Tibial nerve (tissue), 4 donors: Measurements from ENCODE around the gene DAB1. TPM values are rescaled to one million over a fixed set of nuclear protein-coding genes. Genes with fewer than 3 reads are reported as not detected.

Experiments
- DNase-seq, 2 donors: peaks; one replicate each; pipeline ENCODE4 v3.0.0-alpha.2; 2019; ENCODE audit warnings: low spot score in 2 of 2
- H3K27ac ChIP-seq, 4 donors: fragments of 200-600 bp; sonication (generic) in 3 of 4; one replicate each; pipeline ENCODE4 v1.5.1; 2017 to 2019; ENCODE audit warnings: mild to moderate bottlenecking in 1 of 4
- H3K27me3 ChIP-seq, 2 donors: fragments of 200-600 bp; sonication (generic) in 1 of 2; one replicate each; pipeline versions ENCODE4 v1.5.1 to v1.6.0; 2017 to 2019
- H3K36me3 ChIP-seq, 3 donors: fragments of 200-600 bp; sonication (generic); one replicate each; pipeline ENCODE4 v1.5.1; 2018 to 2019
- H3K4me1 ChIP-seq, 4 donors: fragments of 200-600 bp; sonication (generic) in 3 of 4; one replicate each; pipeline ENCODE4 v1.5.1; 2017 to 2019
- H3K4me3 ChIP-seq, 4 donors: fragments of 200-600 bp; sonication (generic) in 3 of 4; one replicate each; pipeline ENCODE4 v1.5.1; 2017 to 2019; ENCODE audit warnings: mild to moderate bottlenecking in 1 of 4, moderate library complexity in 1 of 4
- H3K9me3 ChIP-seq, 4 donors: fragments of 200-600 bp; sonication (generic) in 3 of 4; one replicate each; pipeline ENCODE4 v1.5.1; 2017 to 2019
- EP300 ChIP-seq, 2 donors: sonication (generic); formaldehyde crosslinking; IDR thresholded peaks; one replicate each; pipeline ENCODE4 v1.6.1; 2017; ENCODE audit warnings: antibody characterized with exemption in 2 of 2, mild to moderate bottlenecking in 1 of 2
- POLR2A ChIP-seq, 2 donors: fragments of 450-650 bp; IDR thresholded peaks; one replicate each; pipeline ENCODE4 v1.6.1; 2017; ENCODE audit warnings: antibody characterized with exemption in 2 of 2, mild to moderate bottlenecking in 2 of 2, moderate library complexity in 2 of 2
- WGBS, 2 donors: methylation state at CpG; one replicate each; pipeline ENCODE4 v1.1.5; 2018; 5-methylcytosine and 5-hydroxymethylcytosine counted together
- total RNA-seq, 4 donors: library from RNA; depleted of rRNA; stranded (reverse); fragments of >200 nt; gene quantifications; one replicate each; pipeline ENCODE4 v1.1.0, GENCODE V29; 2016
- TF ChIP-seq, protein P1 (sequence below), 5 experiments: fragments of 200-600 bp in 3 of 5; fragments of 450-650 bp in 2 of 5; sonication (generic) in 3 of 5; IDR thresholded peaks; one replicate each; pipeline ENCODE4 v1.5.1; 2016 to 2019; ENCODE audit warnings: antibody characterized with exemption in 5 of 5, mild to moderate bottlenecking in 3 of 5, moderate library complexity in 2 of 5

Gene DAB1
- total RNA-seq, 4 donors from 2014 or later, result 4.0 to 8.3 (median 4.4) TPM

DNA sequence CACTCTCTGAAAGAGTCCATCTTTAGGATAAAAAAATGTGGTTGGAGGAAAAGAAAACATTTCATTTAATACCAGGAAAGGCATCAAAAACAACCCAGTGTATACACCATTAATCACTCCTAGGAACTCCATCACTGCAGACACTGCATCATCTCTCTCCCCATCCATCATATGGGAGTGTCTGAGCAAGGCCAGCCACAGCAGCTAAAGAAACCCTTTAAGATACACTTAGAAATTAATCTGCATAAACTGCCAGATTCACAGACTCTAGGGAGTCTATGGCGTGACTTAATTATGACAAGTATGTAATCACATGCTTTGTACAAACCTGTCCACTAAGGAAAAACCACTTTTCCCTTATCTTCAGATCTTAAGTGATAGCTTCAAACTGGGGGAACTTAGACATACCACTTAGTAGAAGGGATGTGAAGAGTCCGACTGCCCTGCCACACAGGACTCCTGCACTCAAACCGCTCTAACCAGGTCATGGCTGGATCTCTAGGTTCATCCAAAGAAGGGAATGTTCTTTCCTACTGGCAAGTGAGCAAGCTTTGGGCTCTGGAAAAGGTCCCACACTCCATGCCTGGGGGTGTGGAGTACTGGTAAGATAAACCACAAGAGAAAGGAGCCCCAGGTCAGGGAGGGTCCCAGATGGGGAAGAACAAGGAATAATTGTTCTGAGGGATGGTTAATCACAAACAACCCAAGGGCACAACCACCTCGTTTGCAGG, 397.1 kb downstream of the DAB1 start:
- no peak for DNase-seq
- Histone ChIP-seq H3K4me1 (no peaks in the 10 kb centered on the region), H3K36me3 (peaks cover 0 to 6% (median 0%) of the 10 kb centered on the region in 3 donors), H3K27me3 (no peaks in the 10 kb centered on the region), H3K4me3 (no peak overlapping the region), H3K27ac (no peak overlapping the region), H3K9me3 (peaks cover 0 to 5% (median 0%) of the 10 kb centered on the region in 4 donors)
- WGBS, 2 donors, result 69 to 72% methylated on average over 4 of the region's 4 CpGs
- TF ChIP-seq, protein P1, sequence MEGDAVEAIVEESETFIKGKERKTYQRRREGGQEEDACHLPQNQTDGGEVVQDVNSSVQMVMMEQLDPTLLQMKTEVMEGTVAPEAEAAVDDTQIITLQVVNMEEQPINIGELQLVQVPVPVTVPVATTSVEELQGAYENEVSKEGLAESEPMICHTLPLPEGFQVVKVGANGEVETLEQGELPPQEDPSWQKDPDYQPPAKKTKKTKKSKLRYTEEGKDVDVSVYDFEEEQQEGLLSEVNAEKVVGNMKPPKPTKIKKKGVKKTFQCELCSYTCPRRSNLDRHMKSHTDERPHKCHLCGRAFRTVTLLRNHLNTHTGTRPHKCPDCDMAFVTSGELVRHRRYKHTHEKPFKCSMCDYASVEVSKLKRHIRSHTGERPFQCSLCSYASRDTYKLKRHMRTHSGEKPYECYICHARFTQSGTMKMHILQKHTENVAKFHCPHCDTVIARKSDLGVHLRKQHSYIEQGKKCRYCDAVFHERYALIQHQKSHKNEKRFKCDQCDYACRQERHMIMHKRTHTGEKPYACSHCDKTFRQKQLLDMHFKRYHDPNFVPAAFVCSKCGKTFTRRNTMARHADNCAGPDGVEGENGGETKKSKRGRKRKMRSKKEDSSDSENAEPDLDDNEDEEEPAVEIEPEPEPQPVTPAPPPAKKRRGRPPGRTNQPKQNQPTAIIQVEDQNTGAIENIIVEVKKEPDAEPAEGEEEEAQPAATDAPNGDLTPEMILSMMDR (IDR thresholded peaks at IDR 0.05), result no peak
- TF ChIP-seq POLR2A (IDR thresholded peaks at IDR 0.05) (no peak), EP300 (IDR thresholded peaks at IDR 0.05) (no peak)

DNA sequence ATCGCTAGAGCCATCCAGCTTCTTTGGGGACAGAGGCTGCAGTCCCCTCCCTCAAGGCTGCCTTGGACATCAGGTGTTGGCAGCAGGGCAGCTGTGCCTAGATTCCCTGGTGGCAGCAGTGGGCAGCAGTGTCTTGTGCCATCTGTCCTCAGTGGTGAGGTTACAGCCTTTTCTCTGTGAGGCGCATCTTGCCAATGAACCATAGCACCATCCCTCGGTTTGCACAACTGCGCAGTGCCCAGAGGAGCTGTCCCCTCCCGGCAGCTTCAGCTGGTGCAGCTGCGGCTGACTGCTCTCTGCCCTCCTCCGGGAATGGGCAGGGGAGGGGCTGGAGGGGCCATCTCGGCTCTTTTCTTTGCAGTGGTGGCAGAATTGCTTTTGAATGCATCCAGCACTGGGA, 399.0 kb downstream of the DAB1 start:
- no peak overlapping the region for H3K27ac ChIP-seq
- 41 to 49% methylated on average over 8 of the region's 8 CpGs for WGBS, 2 donors
- H3K27me3 ChIP-seq, result no peaks in the 10 kb centered on the region
- peaks cover 0 to 5% (median 0%) of the 10 kb centered on the region in 4 donors for H3K9me3 ChIP-seq
- H3K4me1 ChIP-seq, result no peaks in the 10 kb centered on the region
- no peak overlapping the region for H3K4me3 ChIP-seq
- peaks cover 0 to 6% (median 0%) of the 10 kb centered on the region in 3 donors for H3K36me3 ChIP-seq
- DNase-seq, result no peak
- TF ChIP-seq, protein P1 (IDR thresholded peaks at IDR 0.05), result no peak
- no peak for TF ChIP-seq EP300 (IDR thresholded peaks at IDR 0.05)
- TF ChIP-seq POLR2A (IDR thresholded peaks at IDR 0.05), result no peak

DNA sequence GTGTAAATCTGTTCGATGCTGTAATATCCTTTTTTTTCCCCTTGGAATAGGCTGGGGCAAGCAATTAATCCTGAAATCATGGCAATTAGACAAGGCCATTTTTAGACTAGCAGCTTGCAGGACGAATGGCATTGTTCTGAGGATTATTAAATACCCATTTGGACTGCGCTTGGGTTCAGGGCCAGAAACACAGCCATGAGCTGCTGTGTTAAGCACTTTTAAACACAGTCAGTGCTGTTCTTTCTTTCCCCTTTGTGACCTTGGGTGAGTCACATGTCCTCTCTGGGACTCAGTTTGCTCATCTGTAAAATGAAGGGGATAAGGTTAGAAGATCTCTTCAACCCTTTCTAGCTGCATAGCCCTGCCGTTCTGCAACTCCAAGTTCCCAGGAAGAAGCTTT, 399.4 kb downstream of the DAB1 start:
- DNase-seq, result no peak
- TF ChIP-seq POLR2A (IDR thresholded peaks at IDR 0.05) (no peak), EP300 (IDR thresholded peaks at IDR 0.05) (no peak)
- TF ChIP-seq, protein P1 (IDR thresholded peaks at IDR 0.05), result no peak
- 60 to 65% methylated on average over 4 of the region's 4 CpGs for WGBS, 2 donors
- Histone ChIP-seq H3K9me3 (peaks cover 0 to 5% (median 0%) of the 10 kb centered on the region in 4 donors), H3K4me1 (no peaks in the 10 kb centered on the region), H3K27me3 (no peaks in the 10 kb centered on the region), H3K4me3 (no peak overlapping the region), H3K36me3 (peaks cover 0 to 4% (median 0%) of the 10 kb centered on the region in 3 donors), H3K27ac (no peak overlapping the region)

DNA sequence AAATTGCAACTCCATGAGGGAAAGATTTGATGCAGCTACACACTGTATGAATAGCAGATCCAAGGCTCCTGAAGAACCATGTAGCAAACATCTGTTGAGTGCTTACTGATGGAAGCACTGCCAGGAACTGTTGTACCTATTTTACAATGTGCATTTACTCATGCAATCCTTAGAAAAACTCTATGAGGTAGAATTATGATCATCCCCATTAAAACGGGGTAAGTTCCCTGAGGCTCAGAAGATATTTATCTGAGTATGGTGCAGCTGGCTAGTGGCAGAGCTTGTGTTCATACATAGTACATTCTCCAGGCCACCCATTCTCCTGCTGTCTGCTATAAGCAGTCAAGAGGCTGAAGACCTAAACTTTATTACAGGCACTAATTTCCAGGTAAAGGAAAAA, 403.6 kb downstream of the DAB1 start:
- Histone ChIP-seq H3K36me3 (no peaks in the 10 kb centered on the region), H3K4me1 (no peaks in the 10 kb centered on the region), H3K9me3 (no peaks in the 10 kb centered on the region), H3K27ac (no peak overlapping the region), H3K4me3 (no peak overlapping the region), H3K27me3 (no peaks in the 10 kb centered on the region)
- WGBS, 2 donors, result 64 to 69% methylated on average over 1 of the region's 1 CpG
- no peak for DNase-seq
- no peak for TF ChIP-seq POLR2A (IDR thresholded peaks at IDR 0.05)
- no peak for TF ChIP-seq EP300 (IDR thresholded peaks at IDR 0.05)
- TF ChIP-seq, protein P1 (IDR thresholded peaks at IDR 0.05), result no peak

DNA sequence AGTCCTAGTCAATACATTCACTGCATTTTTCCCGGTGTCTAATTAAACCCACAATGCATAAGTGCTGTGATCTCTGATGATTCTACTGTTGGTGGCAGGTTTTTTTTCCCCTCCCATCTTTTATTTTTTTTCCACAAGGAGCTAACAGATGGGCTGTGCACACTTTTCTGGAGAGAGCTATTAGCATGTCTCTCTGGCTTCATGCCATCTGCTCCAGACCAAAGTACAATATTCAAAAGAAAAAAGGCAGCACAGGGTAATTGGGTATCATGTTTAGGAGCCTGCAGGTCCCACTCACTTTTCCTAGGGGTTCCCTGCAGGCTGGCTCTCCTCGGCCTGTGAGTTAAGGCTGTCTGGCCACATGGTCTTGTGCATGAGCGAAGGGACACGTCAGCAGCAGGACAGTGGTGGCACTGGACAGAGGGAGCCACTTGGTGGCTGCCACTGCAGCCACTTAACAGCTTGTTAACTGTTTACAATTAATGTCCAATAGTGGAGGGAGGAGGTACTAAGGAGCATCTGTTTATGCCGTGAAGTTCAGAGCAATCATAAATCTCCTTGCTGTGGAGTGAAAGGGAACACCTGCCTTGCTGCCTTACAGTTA, 404.5 kb downstream of the DAB1 start:
- H3K4me3 ChIP-seq, result no peak overlapping the region
- no peaks in the 10 kb centered on the region for H3K9me3 ChIP-seq
- peaks cover 0 to 6% (median 0%) of the 10 kb centered on the region in 3 donors for H3K36me3 ChIP-seq
- H3K27ac ChIP-seq, result no peak overlapping the region
- no peak for DNase-seq
- TF ChIP-seq EP300 (IDR thresholded peaks at IDR 0.05) (no peak), POLR2A (IDR thresholded peaks at IDR 0.05) (no peak)
- TF ChIP-seq, protein P1 (IDR thresholded peaks at IDR 0.05), result no peak
- H3K4me1 ChIP-seq, result no peaks in the 10 kb centered on the region
- H3K27me3 ChIP-seq, result no peaks in the 10 kb centered on the region
- 80 to 82% methylated on average over 5 of the region's 5 CpGs for WGBS, 2 donors
